HG03558 (cell line): ENCODE data around the gene LHX5.
"Not testable (repeated sequence)": the region's sequence is repeated elsewhere in the genome, so short reads cannot be mapped to it uniquely, and the experiment has no call there.

ENCODE experiments used
- ATAC-seq: cut with Tn5 transposase; IDR thresholded peaks from one replicate; pipeline ENCODE4 v1.9.1; 2021; ENCODE audit warnings: moderate number of reproducible peaks; ENCODE audit not compliant: unreplicated experiment; ENCODE audit errors: extremely low read depth

LHX5 gene

GRCh38 chr12:113471619-113472171 lies at the start of gene LHX5:
LHX5 (minus strand) TSS chr12:113471871; CDS start chr12:113471498, 373 bp downstream.
- ATAC-seq, result no peak

GRCh38 chr12:113519464-113520307 lies 48.0 kb upstream of the LHX5 start:
- ATAC-seq, result no peak

GRCh38 chr12:113515082-113515856 lies 43.6 kb upstream of the LHX5 start:
- ATAC-seq, result no peak

- ATAC-seq, result no peak
These were observed 42.9 kb upstream of the LHX5 start for GRCh38 chr12:113514602-113515001.

GRCh38 chr12:113512568-113512967 lies 40.9 kb upstream of the LHX5 start:
- no peak for ATAC-seq

- ATAC-seq, result no peak
These were observed 35.2 kb upstream of the LHX5 start for GRCh38 chr12:113506867-113507266.

- no peak for ATAC-seq
These were observed 34.3 kb upstream of the LHX5 start for GRCh38 chr12:113505941-113506340.

- no peak for ATAC-seq
These were observed 33.2 kb upstream of the LHX5 start for GRCh38 chr12:113504917-113505316.

GRCh38 chr12:113500782-113501311 lies 29.2 kb upstream of the LHX5 start:
- ATAC-seq, result no peak

GRCh38 chr12:113500306-113500675 lies 28.6 kb upstream of the LHX5 start:
- ATAC-seq, result no peak

GRCh38 chr12:113498490-113498889 lies 26.8 kb upstream of the LHX5 start:
- no peak for ATAC-seq

- no peak for ATAC-seq
These were observed 26.0 kb upstream of the LHX5 start for GRCh38 chr12:113497693-113498092.

- not testable (repeated sequence) for ATAC-seq
These were observed 24.3 kb upstream of the LHX5 start for GRCh38 chr12:113495941-113496340.

- no peak for ATAC-seq
These were observed 16.7 kb upstream of the LHX5 start for GRCh38 chr12:113488322-113488721.

GRCh38 chr12:113486722-113487121 lies 15.1 kb upstream of the LHX5 start:
- ATAC-seq, result no peak

- ATAC-seq, result no peak
These were observed 13.7 kb upstream of the LHX5 start for GRCh38 chr12:113485330-113485729.

- no peak for ATAC-seq
These were observed 10.7 kb upstream of the LHX5 start for GRCh38 chr12:113482334-113482733.

GRCh38 chr12:113480336-113480971 lies 8.8 kb upstream of the LHX5 start:
- no peak for ATAC-seq

- no peak for ATAC-seq
These were observed 8.1 kb upstream of the LHX5 start for GRCh38 chr12:113479590-113480335.

GRCh38 chr12:113479216-113479589 lies 7.5 kb upstream of the LHX5 start:
- ATAC-seq, result no peak
